H1 (cell line): ENCODE results near the gene MAGI2. TPM values are rescaled to one million over a fixed set of nuclear protein-coding genes. Genes with fewer than 3 reads are reported as not detected.

ENCODE experiments used
- CTCF ChIA-PET: fragments of 300-600 bp; sonication (Branson Sonifier 250); formaldehyde crosslinking; loops from one replicate; lab custom pipeline; 2021; ENCODE audit not compliant: partially characterized antibody; lab: Charles Lee
- POLR2A ChIA-PET: fragments of 300-600 bp; sonication (Branson Sonifier 250); formaldehyde crosslinking; loops from one replicate; lab custom pipeline; 2021; ENCODE audit warnings: inconsistent platforms; ENCODE audit not compliant: partially characterized antibody; lab: Charles Lee
- DNase-seq, 2 experiments: peaks; one replicate each; pipeline versions ENCODE4 v3.0.0 to v3.0.0-alpha.2; 2010 to 2022; ENCODE audit warnings: low spot score in 2 of 2, low read depth in 1 of 2, mixed read lengths in 1 of 2
- FAIRE-seq: peaks from 2 replicates; lab custom pipeline; 2011; peaks lifted over from hg19 to GRCh38; lab: Jason Lieb, UNC
- H2AFZ ChIP-seq: 2 replicates; pipeline ENCODE4 v1.8.1; 2012; ENCODE audit warnings: low read length, inconsistent platforms
- H2AK5ac ChIP-seq: 2 replicates; pipeline ENCODE4 v1.6.1; 2013; ENCODE audit warnings: low read depth, low read length
- H2BK120ac ChIP-seq: replicated peaks from 2 replicates; pipeline ENCODE3; 2013; ENCODE audit warnings: low read depth, low read length, inconsistent platforms
- H2BK12ac ChIP-seq: 2 replicates; pipeline ENCODE4 v1.6.1; 2013; ENCODE audit warnings: low read depth, low read length
- H2BK15ac ChIP-seq: 2 replicates; pipeline ENCODE4 v1.6.1; 2013; ENCODE audit warnings: low read length
- H2BK20ac ChIP-seq: 2 replicates; pipeline ENCODE4 v1.6.1; 2013; ENCODE audit warnings: low read length
- H2BK5ac ChIP-seq: 2 replicates; pipeline ENCODE4 v1.6.1; 2013; ENCODE audit warnings: low read depth, low read length
- H3K14ac ChIP-seq: 2 replicates; pipeline ENCODE4 v1.6.1; 2013; ENCODE audit warnings: inconsistent platforms; ENCODE audit not compliant: insufficient read length
- H3K18ac ChIP-seq: 2 replicates; pipeline ENCODE4 v1.6.1; 2013; ENCODE audit warnings: low read length; ENCODE audit errors: extremely low read depth
- H3K23ac ChIP-seq: 2 replicates; pipeline ENCODE4 v1.6.1; 2013; ENCODE audit warnings: inconsistent platforms; ENCODE audit not compliant: insufficient read length
- H3K23me2 ChIP-seq: 2 replicates; pipeline ENCODE4 v1.6.1; 2013; ENCODE audit warnings: low read depth, low read length
- H3K27ac ChIP-seq: 2 replicates; pipeline ENCODE4 v1.6.1; 2011; ENCODE audit warnings: low read depth, low read length, inconsistent platforms
- H3K27me3 ChIP-seq, 4 experiments: replicated peaks in 1 of 4; 1 replicate in 1 of 4; 2 replicates in 3 of 4; pipeline versions ENCODE4 v1.6.1 to v1.8.1; 2011 to 2013; ENCODE audit warnings: low read length in 3 of 4, mild to moderate bottlenecking in 3 of 4, inconsistent platforms in 2 of 4, mixed read lengths in 2 of 4, moderate library complexity in 1 of 4; ENCODE audit not compliant: control insufficient read depth in 3 of 4, insufficient read depth in 3 of 4; ENCODE audit errors: extremely low read depth in 1 of 4
- H3K36me3 ChIP-seq, 4 experiments: 2 replicates each; pipeline versions ENCODE4 v1.6.1 to v1.8.1; 2011 to 2013; ENCODE audit warnings: mild to moderate bottlenecking in 4 of 4, low read length in 3 of 4, moderate library complexity in 2 of 4, control low read depth in 1 of 4, inconsistent platforms in 1 of 4; ENCODE audit not compliant: insufficient read depth in 4 of 4, control insufficient read depth in 2 of 4
- H3K4ac ChIP-seq: replicated peaks from 2 replicates; pipeline ENCODE3; 2013; ENCODE audit warnings: low read length, low read depth, mixed read lengths, inconsistent platforms; ENCODE audit not compliant: insufficient read length
- H3K4me1 ChIP-seq, 4 experiments: replicated peaks in 1 of 4; 1 replicate in 1 of 4; 2 replicates in 3 of 4; pipeline versions ENCODE4 v1.6.1 to v1.8.1; 2011 to 2013; ENCODE audit warnings: low read length in 3 of 4, inconsistent platforms in 2 of 4, mixed read lengths in 1 of 4; ENCODE audit not compliant: insufficient read depth in 4 of 4, control insufficient read depth in 3 of 4
- H3K4me2 ChIP-seq, 2 experiments: 2 replicates each; pipeline versions ENCODE4 v1.6.1 to v1.8.1; 2011 to 2013; ENCODE audit warnings: low read depth in 2 of 2, low read length in 2 of 2, control low read depth in 1 of 2, inconsistent platforms in 1 of 2, mild to moderate bottlenecking in 1 of 2; ENCODE audit not compliant: insufficient read depth in 1 of 2
- H3K4me3 ChIP-seq, 4 experiments: fragments of 200-600, 300-600 bp in 1 of 4; sonication (generic), shearing (Covaris generic), sonication (Bioruptor Twin) in 1 of 4; 2 replicates each; pipeline versions ENCODE4 v1.5.1 to v1.8.1; 2011 to 2016; ENCODE audit warnings: low read length in 4 of 4, low read depth in 3 of 4, control low read depth in 2 of 4, inconsistent platforms in 2 of 4, mild to moderate bottlenecking in 2 of 4, mixed read lengths in 1 of 4, moderate library complexity in 1 of 4; ENCODE audit not compliant: insufficient read depth in 2 of 4; ENCODE audit errors: extremely low read depth in 1 of 4
- H3K56ac ChIP-seq: replicated peaks from 2 replicates; pipeline ENCODE3; 2013; ENCODE audit warnings: low read depth, mild to moderate bottlenecking, mixed read lengths, low read length, inconsistent platforms; ENCODE audit not compliant: insufficient read length
- H3K79me1 ChIP-seq: 2 replicates; pipeline ENCODE4 v1.6.1; 2013; ENCODE audit warnings: low read depth, low read length, control low read depth
- H3K79me2 ChIP-seq, 2 experiments: 2 replicates each; pipeline versions ENCODE4 v1.6.1 to v1.8.1; 2012 to 2013; ENCODE audit warnings: low read length in 2 of 2, mild to moderate bottlenecking in 2 of 2, inconsistent platforms in 1 of 2; ENCODE audit not compliant: insufficient read depth in 2 of 2, control insufficient read depth in 1 of 2
- H3K9ac ChIP-seq, 4 experiments: replicated peaks in 1 of 4; 1 replicate in 1 of 4; 2 replicates in 3 of 4; pipeline versions ENCODE4 v1.6.1 to v1.8.1; 2011 to 2013; ENCODE audit warnings: low read depth in 3 of 4, low read length in 3 of 4, control low read depth in 2 of 4, mild to moderate bottlenecking in 2 of 4, moderate library complexity in 2 of 4, inconsistent platforms in 1 of 4; ENCODE audit errors: extremely low read depth in 1 of 4
- H3K9me3 ChIP-seq, 2 experiments: 2 replicates each; pipeline versions ENCODE4 v1.6.1 to v1.8.1; 2012 to 2013; ENCODE audit warnings: mild to moderate bottlenecking in 2 of 2, moderate library complexity in 2 of 2, control low read depth in 1 of 2, inconsistent platforms in 1 of 2, low read depth in 1 of 2, low read length in 1 of 2, mixed read lengths in 1 of 2; ENCODE audit not compliant: insufficient read depth in 2 of 2
- H4K20me1 ChIP-seq, 2 experiments: replicated peaks in 1 of 2; 2 replicates each; pipeline versions ENCODE3 to v1.8.1; 2011 to 2013; ENCODE audit warnings: inconsistent platforms in 2 of 2, low read length in 2 of 2, mild to moderate bottlenecking in 1 of 2; ENCODE audit not compliant: insufficient read depth in 2 of 2, control insufficient read depth in 1 of 2
- H4K5ac ChIP-seq: 2 replicates; pipeline ENCODE4 v1.6.1; 2013; ENCODE audit warnings: low read length, low read depth, mixed read lengths, inconsistent platforms; ENCODE audit not compliant: insufficient read length
- H4K8ac ChIP-seq: 2 replicates; pipeline ENCODE4 v1.8.0; 2013; ENCODE audit warnings: mild to moderate bottlenecking, moderate library complexity, low read length, inconsistent platforms; ENCODE audit not compliant: insufficient read depth; ENCODE audit errors: extremely low read depth
- H4K91ac ChIP-seq: replicated peaks from 2 replicates; pipeline ENCODE3; 2013; ENCODE audit warnings: low read length, mixed read lengths, inconsistent platforms; ENCODE audit not compliant: insufficient read length
- ASH2L ChIP-seq: fragments of 200-600, 300-600 bp; sonication (generic); IDR thresholded peaks from one replicate; pipeline ENCODE4 v1.7.1; 2017; ENCODE audit warnings: low read length
- ATF2 ChIP-seq: IDR thresholded peaks from 2 replicates; pipeline ENCODE4 v1.6.1; 2012; ENCODE audit warnings: low read length, inconsistent platforms
- BCL11A ChIP-seq, 2 experiments: IDR thresholded peaks; one replicate each; pipeline ENCODE4 v1.6.1; 2011; ENCODE audit warnings: low read depth in 2 of 2, low read length in 2 of 2, mild to moderate bottlenecking in 2 of 2
- CTBP2 ChIP-seq: IDR thresholded peaks from 2 replicates; pipeline ENCODE4 v1.7.0; 2011; ENCODE audit warnings: borderline replicate concordance, mild to moderate bottlenecking, moderate library complexity, mixed read lengths, low read length; ENCODE audit not compliant: insufficient read depth, insufficient read length
- EP300 ChIP-seq, 2 experiments: IDR thresholded peaks; 1 replicate in 1 of 2; 2 replicates in 1 of 2; pipeline ENCODE4 v1.6.1; 2011 to 2012; ENCODE audit warnings: low read depth in 2 of 2, low read length in 2 of 2, mild to moderate bottlenecking in 2 of 2, borderline replicate concordance in 1 of 2, inconsistent platforms in 1 of 2, moderate library complexity in 1 of 2
- HDAC2 ChIP-seq, 2 experiments: fragments of 300-600 bp in 1 of 2; sonication (generic) in 1 of 2; IDR thresholded peaks; 2 replicates each; pipeline ENCODE4 v1.6.1; 2011 to 2012; ENCODE audit warnings: low read depth in 2 of 2, low read length in 2 of 2, mild to moderate bottlenecking in 2 of 2, moderate library complexity in 2 of 2, borderline replicate concordance in 1 of 2, inconsistent platforms in 1 of 2
- KDM5A ChIP-seq: fragments of 200-600 bp; IDR thresholded peaks from 2 replicates; pipeline ENCODE4 v1.7.1; 2012; ENCODE audit warnings: mild to moderate bottlenecking, low read length, inconsistent platforms, mixed read lengths
- SAP30 ChIP-seq: fragments of 300-600 bp; sonication (generic); IDR thresholded peaks from 2 replicates; pipeline ENCODE4 v1.7.1; 2012; ENCODE audit warnings: low read length, moderate library complexity, mild to moderate bottlenecking, inconsistent platforms; ENCODE audit not compliant: insufficient read depth, insufficient replicate concordance
- SP1 ChIP-seq: IDR thresholded peaks from 2 replicates; pipeline ENCODE4 v1.6.1; 2011; ENCODE audit warnings: low read depth, low read length
- YY1 ChIP-seq: IDR thresholded peaks from 2 replicates; pipeline ENCODE4 v1.6.1; 2011; ENCODE audit warnings: low read depth, mild to moderate bottlenecking, low read length
- WGBS, 2 experiments: shearing (Covaris generic) in 1 of 2; methylation state at CpG; one replicate each; pipeline versions ENCODE4 v1.1.6 to v1.1.7; 2013 to 2015; ENCODE audit warnings: low lambda C conversion rate in 2 of 2, mixed read lengths in 2 of 2, inconsistent platforms in 1 of 2, low coverage in 1 of 2, missing lambda C conversion rate in 1 of 2; ENCODE audit not compliant: insufficient replicate concordance in 2 of 2, insufficient coverage in 1 of 2, insufficient read length in 1 of 2; ENCODE audit errors: extremely low coverage in 1 of 2, missing lambda C conversion rate in 1 of 2; 5-methylcytosine and 5-hydroxymethylcytosine counted together
- polyA plus RNA-seq, 7 experiments: library from polyadenylated mRNA; depleted of rRNA in 3 of 7; stranded (reverse) in 5 of 7; unstranded in 2 of 7; fragments of >200 nt in 5 of 7; fragments of 200-250 nt in 2 of 7; gene quantifications; 1 replicate in 5 of 7; 2 replicates in 1 of 7; 4 replicates in 1 of 7; pipeline versions ENCODE4 v1.2.1 to v1.2.3, GENCODE V29; 2011 to 2013; ENCODE audit warnings: missing spikeins in 2 of 7, mixed read lengths in 2 of 7
- total RNA-seq: library from RNA; stranded (reverse); fragmentation: NEBNext Ultra II Directional; extraction: Animal tissue kit (Norgen Biotek cat#: 25700); gene quantifications from 2 replicates; pipeline ENCODE4 v1.2.1, GENCODE V29; 2021

The MAGI2 gene
- total and polyA plus RNA-seq, 2 of the 8 experiments (the other 6 are each of a cell fraction or from before 2014, with no cell fraction given): 6.0 to 27.3 TPM

GRCh38 chr7:79182283-79182682, 271.2 kb downstream of the MAGI2 start:
- no peaks in the 10 kb centered on the region for H3K4me1 ChIP-seq
- no peak overlapping the region for H3K56ac ChIP-seq
- H3K27ac ChIP-seq: no peak overlapping the region
- H4K91ac ChIP-seq: no peak overlapping the region
- no peak for TF ChIP-seq KDM5A
- TF ChIP-seq EP300 (IDR thresholded peaks at IDR 0.05; ENCODE audit: borderline replicate concordance in 1 of 2, low read depth in 2 of 2, low read length in 2 of 2): no peak
- no peak for TF ChIP-seq CTBP2
- no peak for TF ChIP-seq SAP30
- no peak for TF ChIP-seq ASH2L
- no peak for TF ChIP-seq YY1
- no peak for TF ChIP-seq SP1
- no peak for TF ChIP-seq HDAC2 (IDR thresholded peaks at IDR 0.05; ENCODE audit: borderline replicate concordance in 1 of 2, low read depth in 2 of 2, low read length in 2 of 2)
- no peak for TF ChIP-seq BCL11A (IDR thresholded peaks at IDR 0.05; ENCODE audit: low read depth in 2 of 2, low read length in 2 of 2)
- no peak for TF ChIP-seq ATF2
- no peak overlapping the region for H2BK15ac ChIP-seq
- H2BK120ac ChIP-seq: no peak overlapping the region
- no peak overlapping the region for H3K14ac ChIP-seq
- no peak overlapping the region for H3K9ac ChIP-seq
- no peak overlapping the region for H3K23ac ChIP-seq
- H3K18ac ChIP-seq: no peak overlapping the region
- no peak overlapping the region for H2BK20ac ChIP-seq
- H2AFZ ChIP-seq: no peak overlapping the region
- no peaks in the 10 kb centered on the region for H3K79me1 ChIP-seq
- H3K4ac ChIP-seq: no peak overlapping the region
- H3K9me3 ChIP-seq: no peaks in the 10 kb centered on the region
- CTCF ChIA-PET: interaction anchor here (0.7 kb wide), 1 partner anchor 1092 kb away, joined by 3 read pairs; no protein-coding TSS in a partner anchor
- H3K27me3 ChIP-seq: no peaks in the 10 kb centered on the region
- DNase-seq: no peak
- H2BK12ac ChIP-seq: no peak overlapping the region
- no peak overlapping the region for H2BK5ac ChIP-seq
- H3K23me2 ChIP-seq: no peaks in the 10 kb centered on the region
- no peak overlapping the region for H4K8ac ChIP-seq
- H4K5ac ChIP-seq: no peak overlapping the region
- POLR2A ChIA-PET: no interaction called here
- no peak for FAIRE-seq
- no peaks in the 10 kb centered on the region for H4K20me1 ChIP-seq
- H2AK5ac ChIP-seq: no peak overlapping the region
- 95% methylated on average over 1 of the region's 1 CpG; no CpG with 5 or more reads in 1 of the 2 experiments for WGBS, 2 experiments
- no peak overlapping the region for H3K4me3 ChIP-seq
- no peaks in the 10 kb centered on the region for H3K79me2 ChIP-seq
- no peaks in the 10 kb centered on the region for H3K36me3 ChIP-seq
- H3K4me2 ChIP-seq: no peak overlapping the region
